WERI-Rb-1 (cell line): Measurements from ENCODE around the gene TMEM185A.
A peak's percentile ranks its signal among the peaks of the same experiment; 100 is the strongest.
"Not testable (repeated sequence)": the region's sequence is repeated elsewhere in the genome, so short reads cannot be mapped to it uniquely, and the experiment has no call there.

Experiments
- DNase-seq: peaks from one replicate; pipeline ENCODE4 v3.0.0-alpha.2; 2020
- H3K27ac ChIP-seq: fragments of 250-450 bp; sonication (Bioruptor Pico); 2 replicates; pipeline ENCODE4 v1.5.1; 2020; ENCODE audit warnings: mild to moderate bottlenecking, moderate library complexity
- H3K27me3 ChIP-seq: fragments of 250-450 bp; sonication (Bioruptor Pico); 2 replicates; pipeline ENCODE4 v1.5.1; 2021; ENCODE audit warnings: mild to moderate bottlenecking, low read depth, moderate library complexity; ENCODE audit not compliant: insufficient read depth, severe bottlenecking
- H3K36me3 ChIP-seq: fragments of 250-450 bp; sonication (Bioruptor Pico); 2 replicates; pipeline ENCODE4 v1.5.1; 2020; ENCODE audit warnings: mild to moderate bottlenecking, moderate library complexity
- H3K4me3 ChIP-seq: 2 replicates; pipeline ENCODE4 v1.5.1; 2011; ENCODE audit warnings: low read depth, mild to moderate bottlenecking, control low read depth, low read length
- H3K9me3 ChIP-seq: fragments of 250-450 bp; sonication (Bioruptor Pico); 2 replicates; pipeline ENCODE4 v1.5.1; 2021; ENCODE audit warnings: mild to moderate bottlenecking, moderate library complexity; ENCODE audit not compliant: severe bottlenecking
- TF ChIP-seq, protein P1 (sequence below): IDR thresholded peaks from 2 replicates; pipeline ENCODE4 v1.5.1; 2011; ENCODE audit warnings: low read depth, mild to moderate bottlenecking, control low read depth, inconsistent platforms, low read length

TMEM185A gene

DNA sequence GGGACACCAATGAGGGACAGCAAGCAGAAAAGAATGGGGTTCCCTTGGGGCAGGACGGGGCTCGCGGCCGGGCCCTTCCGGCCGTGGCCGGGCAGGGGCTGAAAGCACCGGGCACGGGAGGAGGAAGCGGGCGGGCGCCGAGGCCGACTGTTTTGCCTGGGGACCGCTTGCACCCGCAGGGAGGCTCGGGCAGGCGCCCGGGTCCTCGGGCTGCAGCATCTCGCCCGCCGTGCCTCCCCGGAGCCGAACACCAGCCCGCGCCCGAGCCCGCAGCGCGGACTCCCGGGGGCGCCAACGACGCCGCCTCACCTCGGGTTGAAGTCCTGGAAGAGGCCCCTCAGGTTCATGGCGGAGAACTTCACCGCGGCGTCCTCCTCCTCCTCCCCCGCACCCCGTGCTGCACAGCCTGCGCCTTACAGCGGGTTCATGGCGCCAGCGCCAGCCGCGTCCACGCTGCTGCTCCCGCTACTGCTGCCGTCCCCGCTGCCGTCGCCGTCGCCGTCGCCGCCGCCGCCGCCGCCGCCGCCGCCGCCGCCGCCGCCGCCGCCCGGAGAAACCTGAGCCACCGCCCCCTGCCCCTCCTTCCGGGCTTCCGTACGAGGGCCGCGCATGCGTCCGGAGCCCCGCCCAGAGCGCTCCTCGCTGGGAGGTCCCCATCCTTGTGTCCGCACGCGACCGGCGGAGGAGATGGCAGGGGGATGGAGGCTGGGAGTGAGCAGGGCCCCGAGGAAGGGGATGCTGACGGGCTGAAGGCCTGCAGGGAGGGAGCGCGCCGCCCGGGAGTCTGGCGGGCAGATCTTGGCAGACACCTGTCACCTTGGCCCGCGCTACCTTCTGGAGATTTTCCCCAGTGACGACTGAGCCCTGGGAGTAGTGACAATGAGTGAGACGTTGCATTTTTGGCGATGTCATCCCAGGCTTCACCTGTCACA is at the start of gene TMEM185A:
Gene TMEM185A, minus strand, starts transcription at position 559 of the 932 bp plus-strand sequence. Its CDS starts 212 bp downstream, at position 347.
- Histone ChIP-seq H3K9me3 (no peaks in the 10 kb centered on the region), H3K36me3 (no peaks in the 10 kb centered on the region), H3K4me3 (peak within 1 kb of the TSS; percentile 58), H3K27ac (peak within 1 kb of the TSS; percentile 39; the same call in 1 of the 2 replicates), H3K27me3 (peaks cover 13% of the 10 kb centered on the region)
- DNase-seq, result peak; percentile 73
- TF ChIP-seq, protein P1, sequence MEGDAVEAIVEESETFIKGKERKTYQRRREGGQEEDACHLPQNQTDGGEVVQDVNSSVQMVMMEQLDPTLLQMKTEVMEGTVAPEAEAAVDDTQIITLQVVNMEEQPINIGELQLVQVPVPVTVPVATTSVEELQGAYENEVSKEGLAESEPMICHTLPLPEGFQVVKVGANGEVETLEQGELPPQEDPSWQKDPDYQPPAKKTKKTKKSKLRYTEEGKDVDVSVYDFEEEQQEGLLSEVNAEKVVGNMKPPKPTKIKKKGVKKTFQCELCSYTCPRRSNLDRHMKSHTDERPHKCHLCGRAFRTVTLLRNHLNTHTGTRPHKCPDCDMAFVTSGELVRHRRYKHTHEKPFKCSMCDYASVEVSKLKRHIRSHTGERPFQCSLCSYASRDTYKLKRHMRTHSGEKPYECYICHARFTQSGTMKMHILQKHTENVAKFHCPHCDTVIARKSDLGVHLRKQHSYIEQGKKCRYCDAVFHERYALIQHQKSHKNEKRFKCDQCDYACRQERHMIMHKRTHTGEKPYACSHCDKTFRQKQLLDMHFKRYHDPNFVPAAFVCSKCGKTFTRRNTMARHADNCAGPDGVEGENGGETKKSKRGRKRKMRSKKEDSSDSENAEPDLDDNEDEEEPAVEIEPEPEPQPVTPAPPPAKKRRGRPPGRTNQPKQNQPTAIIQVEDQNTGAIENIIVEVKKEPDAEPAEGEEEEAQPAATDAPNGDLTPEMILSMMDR, result no peak

DNA sequence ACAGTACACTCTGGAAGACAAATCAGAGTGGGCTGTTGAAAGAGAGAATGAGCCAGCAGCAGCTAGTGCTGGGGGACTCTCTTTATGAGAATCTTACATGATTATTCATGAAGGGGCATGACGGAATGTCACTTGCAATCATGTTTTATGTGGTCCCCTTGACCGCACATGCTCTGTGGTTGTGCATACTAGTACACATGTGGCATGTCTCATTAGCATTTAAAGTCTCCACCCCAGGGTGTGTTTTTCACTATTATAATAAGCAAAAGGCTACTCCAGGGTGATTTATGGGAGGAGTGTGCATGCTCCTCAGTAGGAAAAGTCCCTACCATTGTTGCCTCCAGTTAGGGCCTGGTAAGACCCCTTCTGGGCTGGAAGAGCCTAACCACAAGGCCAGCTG is 49.6 kb upstream of the TMEM185A start:
- TF ChIP-seq, protein P1, result no peak

DNA sequence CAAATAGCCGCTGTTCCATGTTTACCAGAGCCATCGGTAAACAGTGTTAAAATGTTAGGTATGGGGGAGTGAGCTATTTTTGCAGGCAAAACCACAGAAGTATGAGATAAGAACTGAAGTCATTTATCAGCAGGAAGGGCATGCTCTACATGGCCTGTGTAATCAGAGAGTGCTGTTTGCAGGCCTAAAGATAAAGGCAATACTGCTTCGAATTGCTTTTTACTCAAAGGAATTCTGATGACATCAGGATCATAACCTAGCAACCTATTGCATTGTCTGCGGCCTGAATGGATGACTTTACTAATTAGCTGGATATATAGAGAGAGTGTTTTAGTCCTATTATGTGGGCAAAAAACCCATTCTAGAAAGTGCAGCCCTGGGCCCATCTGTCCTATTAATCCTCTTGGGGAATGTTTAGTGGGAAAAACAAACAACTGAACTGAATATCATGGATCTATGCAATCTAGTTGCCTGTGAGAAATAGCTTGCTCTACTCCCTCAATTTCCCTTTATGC is 47.6 kb upstream of the TMEM185A start:
- H3K4me3 ChIP-seq, H3K36me3 ChIP-seq, DNase-seq, H3K9me3 ChIP-seq, H3K27ac ChIP-seq, H3K27me3 ChIP-seq: not testable (repeated sequence)

More for the DNA sequence above, 49.6 kb upstream of the TMEM185A start:
- no peak overlapping the region for H3K27ac ChIP-seq
- no peak overlapping the region for H3K4me3 ChIP-seq
- H3K9me3 ChIP-seq, result no peaks in the 10 kb centered on the region
- H3K36me3 ChIP-seq, result no peaks in the 10 kb centered on the region
- DNase-seq, result no peak
- peaks cover 9% of the 10 kb centered on the region for H3K27me3 ChIP-seq

DNA sequence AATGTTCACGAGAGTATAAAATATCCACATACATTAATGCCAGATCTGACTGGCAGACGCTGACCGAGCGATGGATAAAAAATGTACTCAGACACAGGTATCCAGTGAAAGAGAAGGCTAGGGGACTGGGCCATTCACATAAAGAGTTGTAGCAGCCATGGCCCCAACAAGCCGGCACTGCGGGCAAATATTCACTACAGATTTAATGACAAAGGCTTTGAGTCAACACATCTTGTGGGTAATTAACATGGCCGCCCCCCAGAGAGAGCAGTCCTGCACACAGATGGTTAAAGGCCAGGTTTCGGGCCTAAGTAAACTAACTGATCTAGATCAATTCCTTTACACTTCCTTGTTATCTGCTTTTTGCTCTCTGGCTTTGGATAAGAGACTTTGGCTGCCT is 44.0 kb upstream of the TMEM185A start:
- H3K27me3 ChIP-seq, DNase-seq, H3K9me3 ChIP-seq, H3K27ac ChIP-seq, H3K36me3 ChIP-seq, H3K4me3 ChIP-seq: not testable (repeated sequence)

DNA sequence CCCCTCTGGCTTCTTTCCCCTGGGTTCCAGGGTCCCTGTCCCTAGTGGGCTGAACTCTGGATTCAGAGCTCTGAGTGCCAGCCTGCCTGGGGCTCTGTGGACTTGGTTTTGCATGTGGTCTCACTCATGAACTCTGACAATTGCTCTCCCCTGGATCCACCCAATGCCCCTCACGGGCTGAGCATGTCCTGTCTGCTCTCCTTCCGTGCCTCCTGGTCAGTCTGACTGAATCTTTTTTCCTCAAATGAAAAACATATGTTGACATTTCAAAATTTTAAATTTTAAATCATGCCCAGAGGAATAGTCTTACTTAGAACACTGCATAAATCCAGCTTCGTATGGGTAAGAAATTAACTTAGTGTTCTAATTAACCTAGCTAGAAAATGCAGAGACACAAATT is 43.5 kb upstream of the TMEM185A start:
- not testable (repeated sequence) for H3K36me3 ChIP-seq, DNase-seq, H3K9me3 ChIP-seq, H3K27me3 ChIP-seq, H3K4me3 ChIP-seq, H3K27ac ChIP-seq

DNA sequence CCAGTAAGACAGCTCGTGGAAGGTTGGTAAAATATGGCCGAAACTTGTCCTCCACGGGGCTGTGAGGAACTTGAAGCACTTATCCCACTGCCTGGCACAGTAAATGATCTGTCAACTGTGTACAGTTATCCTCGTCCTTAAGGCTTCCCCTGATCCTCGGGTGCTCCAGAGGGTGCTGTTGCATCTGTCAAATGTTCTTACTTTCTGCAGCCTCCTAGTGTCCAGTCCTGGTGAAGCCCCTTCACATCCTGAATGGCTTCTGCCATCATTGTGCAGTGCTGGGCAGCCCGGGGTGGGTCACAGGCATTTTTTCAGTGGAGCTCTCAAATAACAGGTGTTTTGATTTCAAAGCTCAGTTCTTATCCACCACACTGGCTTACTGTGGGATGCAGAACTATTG is 29.0 kb upstream of the TMEM185A start:
- DNase-seq, H3K4me3 ChIP-seq, H3K27ac ChIP-seq, H3K9me3 ChIP-seq, H3K36me3 ChIP-seq, H3K27me3 ChIP-seq: not testable (repeated sequence)

DNA sequence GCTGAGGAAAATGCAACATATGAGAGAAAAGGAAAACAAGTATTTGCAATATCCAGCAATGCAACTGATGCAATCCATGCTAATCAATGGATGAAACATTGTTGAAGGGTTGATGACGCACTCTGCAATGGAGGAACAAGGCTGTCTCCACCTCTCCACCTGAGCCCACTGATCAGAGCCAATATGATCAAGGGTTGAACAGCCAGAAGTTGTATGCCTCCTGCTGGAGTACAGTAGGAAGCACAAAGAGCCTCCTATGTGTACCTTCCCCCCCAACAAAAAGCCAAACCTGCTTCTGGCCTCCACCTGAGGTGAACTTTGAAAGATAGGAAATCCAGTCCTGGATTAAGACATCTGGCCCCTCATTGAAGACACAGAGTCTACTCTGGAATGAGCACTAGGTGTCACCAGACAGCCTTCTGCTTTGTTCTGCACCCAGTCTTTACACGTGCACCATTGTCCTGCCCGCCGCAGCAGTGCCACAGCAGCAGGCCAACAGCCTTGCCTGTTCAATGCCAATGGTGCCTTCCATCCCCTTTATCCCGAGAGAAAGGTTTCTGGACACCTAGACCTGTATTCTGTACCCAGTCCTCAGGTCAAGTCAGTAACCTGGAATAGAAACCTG is 24.8 kb upstream of the TMEM185A start:
- H3K27ac ChIP-seq, H3K36me3 ChIP-seq, H3K9me3 ChIP-seq, DNase-seq, H3K4me3 ChIP-seq, H3K27me3 ChIP-seq: not testable (repeated sequence)

DNA sequence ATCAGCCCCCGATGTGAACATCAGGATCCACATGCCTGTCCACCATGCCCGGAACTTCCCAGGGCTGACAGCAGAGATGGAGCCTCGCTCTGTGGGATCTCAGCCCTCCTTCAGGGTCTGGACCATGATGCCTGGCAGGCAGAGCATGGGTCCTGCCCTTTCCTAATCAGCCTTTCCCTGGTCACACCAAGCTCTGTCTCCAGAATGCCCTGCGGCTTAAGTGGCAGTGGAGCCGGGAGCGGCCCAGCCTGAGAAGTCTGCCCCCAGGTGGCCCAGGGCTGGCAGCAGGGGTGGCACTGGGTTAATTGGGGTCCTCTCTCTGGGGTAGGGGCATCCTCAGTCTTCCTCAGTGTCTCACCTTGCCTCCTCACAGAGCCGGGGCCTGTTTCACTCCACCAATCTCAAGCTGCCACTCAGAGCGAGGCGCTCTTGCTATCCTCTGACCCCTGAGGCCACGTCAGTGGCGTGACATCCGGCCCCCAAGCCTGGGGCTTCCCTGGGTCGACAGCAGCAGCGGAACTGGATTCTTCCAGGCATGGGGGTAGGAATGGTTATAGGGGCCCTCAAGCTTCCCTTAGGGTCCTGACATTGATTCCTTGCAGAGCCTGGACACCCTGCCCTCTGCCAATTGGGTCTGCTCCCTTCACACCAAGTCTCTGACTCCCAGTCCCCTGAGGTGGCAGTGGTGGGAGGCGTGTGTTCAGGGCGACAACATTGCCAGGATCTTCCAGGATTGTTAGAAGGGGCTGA is 20.8 kb upstream of the TMEM185A start:
- Histone ChIP-seq H3K4me3 (no peak overlapping the region), H3K27me3 (peaks cover 15% of the 10 kb centered on the region), H3K9me3 (no peaks in the 10 kb centered on the region), H3K36me3 (no peaks in the 10 kb centered on the region), H3K27ac (no peak overlapping the region)
- DNase-seq, result no peak
- TF ChIP-seq, protein P1, result no peak
